Effector CD4-positive, alpha-beta T cell (primary cell): ENCODE results near the gene PNPLA8.
A peak's percentile ranks its signal among the peaks of the same experiment; 100 is the strongest.
"Not testable (repeated sequence)": the region's sequence is repeated elsewhere in the genome, so short reads cannot be mapped to it uniquely, and the experiment has no call there.

Experiments
- DNase-seq: peaks from one replicate; pipeline ENCODE4 v3.0.0-alpha.2; 2020

Gene PNPLA8

DNA sequence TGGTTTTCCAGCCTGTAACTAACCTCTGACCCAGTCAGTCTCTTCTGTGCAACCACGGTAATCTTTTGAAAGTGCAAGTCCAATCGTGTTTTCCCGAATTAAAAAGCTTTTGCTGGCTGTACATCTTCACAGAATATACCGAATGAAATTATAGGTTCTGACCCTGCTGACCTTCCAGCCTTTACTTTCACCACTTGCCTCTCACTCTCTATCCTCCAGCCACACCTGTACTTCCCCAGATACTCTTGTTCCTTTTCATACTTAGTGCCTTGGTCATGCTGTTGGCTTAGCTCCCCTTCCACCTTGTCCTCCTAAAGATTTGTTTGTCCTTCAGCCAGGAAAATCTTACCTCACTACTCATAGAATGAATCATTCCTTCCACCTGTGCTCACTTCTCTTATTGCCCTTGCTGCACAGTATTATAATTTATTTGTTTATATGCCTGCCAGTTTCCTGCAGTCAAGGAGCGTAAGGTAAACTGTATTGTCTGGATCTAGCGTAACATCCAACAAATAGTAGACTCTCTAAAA is 2.3 kb upstream of the PNPLA8 start:
- no peak for DNase-seq

DNA sequence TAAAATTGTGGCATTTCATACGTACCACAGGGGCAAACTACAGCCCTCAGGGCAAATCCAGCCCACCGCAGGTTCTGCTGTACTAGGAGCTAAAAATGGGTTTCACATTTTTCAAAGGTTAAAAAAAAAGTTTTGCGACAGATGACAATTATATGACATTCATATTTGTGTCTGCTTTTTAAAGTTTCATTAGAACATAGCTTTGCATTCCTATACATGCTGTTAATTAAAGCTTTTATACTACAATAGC is 758 bp upstream of the PNPLA8 start:
- no peak for DNase-seq

DNA sequence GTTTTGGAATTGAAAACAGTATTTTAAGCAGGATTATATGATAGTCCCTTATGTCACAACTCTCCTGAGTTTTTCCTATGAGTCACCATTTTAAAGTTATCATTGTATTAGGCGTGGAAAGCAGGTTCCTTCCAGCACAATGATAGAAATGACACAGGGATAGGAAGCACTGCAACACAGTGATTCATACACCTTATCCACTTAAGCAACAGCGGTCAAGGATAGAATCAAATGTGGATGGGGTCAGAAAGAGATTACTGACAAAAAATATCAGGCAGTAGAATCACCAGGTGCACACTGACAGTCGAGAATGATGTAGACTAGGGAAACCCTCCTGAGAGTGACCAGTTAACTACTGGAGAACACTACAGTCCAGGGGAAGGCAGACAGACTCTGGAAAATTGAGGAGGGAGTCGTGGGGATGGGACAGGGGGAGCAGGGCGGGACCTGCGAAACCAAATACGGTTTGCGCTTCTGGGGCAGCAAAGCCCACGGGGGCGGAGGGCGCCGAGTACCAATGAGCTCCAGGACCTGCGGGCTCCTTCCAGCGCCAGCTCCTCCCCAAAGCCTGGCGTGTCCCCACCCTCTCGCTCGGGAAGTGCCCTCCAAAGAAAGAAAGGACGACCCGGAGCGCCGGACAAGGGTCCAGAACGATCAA is 479 bp downstream of the PNPLA8 start:
- no peak for DNase-seq

DNA sequence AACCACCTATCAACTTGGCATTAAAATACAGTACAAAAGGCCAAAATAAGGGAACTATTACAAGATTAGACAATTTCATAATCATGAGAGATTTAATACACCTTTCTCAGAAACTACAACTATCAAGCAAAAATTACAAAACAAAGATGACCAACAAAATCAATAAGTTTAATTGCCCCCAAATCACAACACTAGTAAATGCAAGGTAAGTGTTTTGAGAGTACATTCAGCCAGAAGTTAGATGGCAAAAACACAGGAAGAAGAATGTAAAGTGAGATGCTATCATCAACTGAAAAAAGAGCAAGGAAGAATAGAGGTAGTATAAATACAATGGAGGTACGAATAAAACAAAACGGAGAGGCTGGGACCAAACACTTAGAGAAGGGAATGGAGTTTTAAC is 3.2 kb downstream of the PNPLA8 start:
- DNase-seq: no peak

DNA sequence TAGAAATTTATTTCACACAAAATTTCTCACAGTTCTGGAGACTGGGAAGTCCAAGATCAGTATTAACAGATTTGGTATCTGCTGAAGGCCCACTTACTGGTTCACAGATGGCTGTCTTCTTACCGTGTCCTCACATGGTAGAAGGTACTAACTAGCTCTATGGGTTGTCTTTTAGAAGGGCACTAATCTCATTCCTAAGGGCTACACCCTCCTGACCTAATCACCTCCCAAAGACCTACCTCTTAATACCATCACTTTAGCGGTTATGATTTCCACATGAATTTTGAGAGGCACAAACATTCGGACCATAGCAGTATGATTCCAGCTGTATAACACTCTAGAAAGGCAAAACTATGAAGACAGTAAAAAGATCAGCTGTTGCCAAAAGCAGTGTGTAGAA is 8.0 kb downstream of the PNPLA8 start:
- DNase-seq: no peak

DNA sequence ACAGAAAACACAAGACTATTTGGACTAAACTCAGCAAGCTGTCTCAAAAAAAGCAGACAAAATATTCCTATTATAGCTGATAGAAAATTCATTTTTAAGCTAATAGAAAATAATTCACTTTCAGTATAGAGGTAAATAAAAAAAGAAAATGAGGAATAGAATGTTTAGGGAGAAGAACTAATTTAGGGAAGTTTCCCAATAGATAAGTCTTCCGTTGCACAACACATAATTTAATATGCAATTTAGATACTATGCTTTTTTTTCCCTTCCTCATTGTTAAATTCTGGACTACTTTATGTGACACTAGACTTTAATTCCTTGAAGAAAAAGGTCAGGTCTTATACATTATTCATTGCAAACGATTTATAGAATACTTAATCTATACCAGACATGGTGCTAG is 10.3 kb downstream of the PNPLA8 start:
- no peak for DNase-seq

DNA sequence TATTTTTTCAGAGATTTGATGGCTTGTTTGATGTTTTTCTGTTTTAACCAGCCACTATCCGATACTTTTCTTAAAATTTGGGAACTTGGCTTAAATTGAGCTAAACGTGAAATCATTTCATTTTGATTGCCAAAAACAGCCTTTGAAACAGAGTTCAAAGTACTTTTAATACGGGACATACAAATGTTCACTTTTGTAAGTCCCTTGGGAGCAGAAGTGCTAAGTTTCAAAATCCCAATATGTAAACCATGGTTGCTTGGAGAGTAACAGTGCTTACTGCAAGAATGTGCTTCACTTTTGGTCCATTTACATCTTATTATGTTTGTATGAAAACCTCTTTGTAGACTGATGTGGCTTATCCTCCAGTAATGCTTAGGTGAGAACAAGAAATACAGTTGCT is 10.9 kb downstream of the PNPLA8 start:
- no peak for DNase-seq

DNA sequence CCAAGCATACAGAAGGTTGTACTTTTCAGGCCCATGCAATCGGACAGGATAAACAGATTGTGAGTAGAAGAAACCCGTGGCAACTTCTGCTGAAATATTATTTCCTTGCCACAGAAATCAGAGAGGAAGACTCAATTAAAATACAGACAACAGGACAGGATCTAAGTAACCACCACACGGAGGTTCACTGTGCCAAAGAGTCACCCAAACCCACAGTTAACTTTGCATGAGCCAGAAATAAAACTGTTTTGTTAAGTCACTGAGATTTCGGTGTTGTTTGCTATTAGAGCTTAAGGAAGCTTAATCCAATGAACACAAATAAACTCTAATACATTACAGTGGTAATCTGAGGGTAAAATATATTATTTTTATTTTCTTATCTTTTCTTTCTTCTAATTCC is 14.0 kb downstream of the PNPLA8 start:
- DNase-seq: no peak

DNA sequence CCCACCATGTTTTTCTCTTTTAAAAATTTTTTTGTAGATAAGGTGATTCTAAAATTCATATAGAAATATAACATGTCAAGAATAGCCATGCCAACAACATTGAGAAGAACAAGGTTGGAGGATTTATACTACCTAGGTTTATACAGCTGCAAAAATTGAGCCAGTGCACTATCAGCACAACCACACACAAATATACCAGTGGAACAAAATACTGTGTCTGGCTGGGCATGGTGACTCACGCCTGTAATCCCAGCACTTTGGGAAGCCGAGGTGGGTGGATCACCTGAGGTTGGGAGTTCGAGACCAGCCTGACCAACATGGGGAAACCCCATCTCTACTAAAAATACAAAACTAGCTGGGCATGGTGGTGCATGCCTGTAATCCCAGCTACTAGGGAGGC is 21.4 kb downstream of the PNPLA8 start:
- not testable (repeated sequence) for DNase-seq

DNA sequence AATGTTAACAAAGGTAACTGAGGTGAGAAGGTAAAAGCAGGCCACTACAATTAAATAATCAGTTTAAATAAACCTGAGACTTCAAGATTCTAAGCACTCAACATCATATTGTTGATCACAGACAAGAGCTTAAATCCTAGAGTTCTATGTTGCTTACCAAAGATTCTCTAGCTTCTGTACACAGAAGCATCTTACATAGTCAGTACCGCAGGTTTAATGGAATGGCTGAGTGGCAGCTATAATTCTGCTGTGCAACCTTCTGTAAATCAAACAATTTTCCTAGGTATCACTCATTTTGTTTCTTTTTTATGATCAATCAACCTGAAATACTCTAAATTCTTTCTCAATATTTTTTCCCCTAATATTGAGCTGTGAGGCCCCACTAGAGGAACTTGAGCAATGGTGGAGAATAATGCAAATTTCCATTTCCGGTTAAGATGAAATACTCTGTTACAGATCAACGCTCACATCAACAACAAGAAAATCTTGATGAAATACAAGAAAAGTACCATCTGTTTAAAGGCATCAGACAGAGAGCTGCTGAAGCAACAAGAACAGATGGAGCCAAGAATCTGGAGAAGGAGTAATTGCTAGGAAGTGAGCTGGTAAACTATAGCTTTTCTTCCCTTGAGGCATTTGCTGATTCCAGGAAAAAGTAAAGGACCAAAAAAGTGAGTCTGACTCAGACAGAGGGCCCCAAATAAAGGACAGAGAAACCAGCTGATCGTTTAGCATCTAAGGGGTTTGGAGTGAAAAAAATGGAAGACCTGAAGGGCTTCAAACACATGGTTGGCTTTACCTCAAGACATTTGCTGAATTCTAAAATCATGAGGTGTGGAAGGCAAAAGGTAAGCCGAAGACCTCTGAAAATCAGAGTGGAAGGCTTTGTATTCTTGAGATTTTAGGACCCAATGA is 22.6 kb downstream of the PNPLA8 start:
- no peak for DNase-seq

DNA sequence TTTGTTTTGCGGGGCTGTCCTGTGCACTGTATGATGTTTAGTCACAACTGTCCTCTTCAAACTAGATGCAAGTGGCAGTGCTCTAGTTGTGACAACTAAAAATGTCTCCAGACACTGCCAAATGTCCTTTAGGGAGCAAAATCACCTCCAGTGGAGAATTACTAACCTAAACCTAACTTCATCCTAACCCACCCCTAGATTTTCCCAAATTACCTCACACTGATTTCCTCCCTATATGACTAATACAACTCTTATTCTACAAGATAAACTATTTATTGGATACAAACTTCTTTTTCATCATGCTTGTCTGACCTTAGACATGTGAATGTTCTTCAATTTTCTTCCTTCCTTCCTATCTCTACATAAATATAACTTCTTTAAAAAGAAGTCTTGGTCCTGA is 26.4 kb downstream of the PNPLA8 start:
- DNase-seq: no peak

DNA sequence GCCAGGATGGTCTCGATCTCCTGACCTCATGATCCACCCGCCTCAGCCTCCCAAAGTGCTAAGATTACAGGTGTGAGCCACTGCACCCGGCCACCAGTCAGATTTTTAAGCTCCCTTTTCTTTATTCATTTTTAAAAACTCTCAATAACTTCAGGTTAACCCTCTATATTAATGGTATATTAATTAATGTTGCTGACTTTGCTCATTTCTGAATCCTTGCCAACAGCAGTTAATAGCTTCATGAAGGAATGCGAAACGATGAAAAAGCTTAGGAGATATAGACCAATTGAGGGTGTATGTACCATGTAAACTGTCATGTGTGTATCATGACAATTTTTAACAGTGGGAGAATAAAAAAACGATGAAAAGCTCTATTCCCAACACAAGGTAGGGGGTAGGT is 27.5 kb downstream of the PNPLA8 start:
- DNase-seq: no peak

DNA sequence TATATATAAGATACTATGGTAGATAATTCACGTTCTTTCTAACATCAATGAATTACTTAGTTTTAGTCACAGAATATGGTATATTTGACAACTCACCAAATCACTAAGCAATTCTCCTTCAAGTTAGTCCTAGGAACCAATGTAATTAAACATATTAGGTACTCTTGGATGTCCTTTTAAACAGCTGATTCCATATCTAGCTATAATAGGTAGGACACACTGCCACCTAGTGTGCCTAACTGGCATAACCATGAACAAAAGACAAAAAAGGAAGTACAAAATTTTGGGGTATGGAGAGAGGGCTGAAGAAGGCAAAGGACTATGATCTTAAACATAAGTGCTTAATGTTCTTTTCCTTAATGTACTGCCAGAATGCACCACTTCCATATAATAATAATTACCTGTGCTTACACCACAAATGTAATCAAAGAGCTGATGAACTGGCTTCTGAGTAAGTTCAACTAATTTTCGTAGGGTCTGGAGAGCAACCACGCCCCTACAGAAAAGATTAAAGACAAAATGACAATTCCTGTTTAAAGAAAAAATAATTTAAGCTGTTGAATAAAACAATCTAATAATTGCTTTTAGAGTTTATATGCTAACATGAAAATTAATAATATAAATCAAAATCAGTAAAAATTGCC is 28.7 kb downstream of the PNPLA8 start:
- DNase-seq: peak; percentile 30

DNA sequence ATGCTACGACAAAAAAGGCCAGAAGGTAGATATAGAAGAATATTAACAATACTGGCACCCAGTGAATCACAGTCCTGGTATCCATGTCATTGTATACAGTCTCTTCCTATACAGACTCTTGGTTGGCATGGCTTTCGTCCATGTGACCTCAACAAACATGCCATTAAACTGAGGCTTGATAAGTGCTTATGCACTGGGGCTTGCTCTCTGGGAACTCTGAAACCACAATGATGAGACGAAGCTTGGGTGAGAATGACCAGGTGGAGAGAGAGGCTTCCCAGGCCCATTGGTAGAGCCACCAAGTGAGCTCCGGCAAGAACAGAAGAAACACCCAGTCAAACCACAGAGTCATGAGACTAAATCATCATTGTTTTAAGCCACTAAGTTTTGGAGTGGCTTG is 33.2 kb downstream of the PNPLA8 start:
- no peak for DNase-seq

DNA sequence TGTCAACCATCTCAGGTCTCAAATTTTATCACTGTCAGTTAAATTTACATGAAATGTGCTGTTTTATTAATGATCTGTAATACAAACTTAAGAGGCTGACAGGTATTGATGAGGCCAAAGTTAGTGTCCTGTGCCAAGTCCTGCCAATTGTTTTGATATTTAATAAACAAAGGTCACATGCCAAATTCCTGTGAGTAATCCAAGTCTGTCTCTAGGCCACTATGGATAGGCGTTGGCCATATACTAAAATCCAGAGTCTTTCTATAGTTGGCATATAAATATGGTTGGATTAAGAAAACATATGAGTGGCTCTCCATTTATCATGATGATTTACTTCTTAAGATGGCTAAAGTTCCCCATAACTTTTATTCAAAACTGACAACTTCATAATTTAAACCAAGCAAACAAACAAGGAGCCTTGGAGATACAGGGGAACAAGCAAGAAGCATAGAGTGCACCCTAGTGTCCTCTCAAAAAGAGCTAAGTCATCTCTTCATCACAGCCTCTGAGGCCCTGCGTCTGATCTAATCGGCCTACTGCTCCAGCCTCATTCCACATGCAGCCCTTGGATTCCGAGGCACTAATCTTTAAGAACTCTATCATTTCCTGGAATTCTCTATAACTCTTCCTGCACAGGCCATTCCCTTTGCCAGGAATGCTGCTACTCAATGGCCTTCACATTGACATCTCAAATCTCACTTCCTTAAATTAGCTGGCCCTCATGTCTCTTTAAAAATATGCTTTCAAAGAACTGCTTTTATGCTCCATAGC is 37.0 kb downstream of the PNPLA8 start:
- DNase-seq: no peak

DNA sequence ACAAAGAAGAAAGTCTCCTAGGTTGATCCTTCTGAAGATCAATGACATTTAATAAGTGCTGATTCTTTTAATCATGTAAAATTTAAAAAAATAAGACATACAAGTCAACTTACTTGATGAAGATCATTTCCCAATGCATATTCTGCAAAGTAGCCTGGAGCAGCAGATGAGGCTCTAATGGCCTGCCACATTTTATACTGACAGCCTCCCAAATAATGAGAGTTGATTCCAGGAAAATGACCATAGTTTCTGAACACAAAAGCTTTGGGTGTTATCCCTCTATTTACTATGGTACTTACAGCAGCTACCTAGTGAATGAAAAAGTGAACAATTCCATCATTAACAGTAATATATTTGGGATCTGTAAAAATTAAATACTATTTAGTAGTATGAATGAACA is 38.3 kb downstream of the PNPLA8 start:
- DNase-seq: no peak

DNA sequence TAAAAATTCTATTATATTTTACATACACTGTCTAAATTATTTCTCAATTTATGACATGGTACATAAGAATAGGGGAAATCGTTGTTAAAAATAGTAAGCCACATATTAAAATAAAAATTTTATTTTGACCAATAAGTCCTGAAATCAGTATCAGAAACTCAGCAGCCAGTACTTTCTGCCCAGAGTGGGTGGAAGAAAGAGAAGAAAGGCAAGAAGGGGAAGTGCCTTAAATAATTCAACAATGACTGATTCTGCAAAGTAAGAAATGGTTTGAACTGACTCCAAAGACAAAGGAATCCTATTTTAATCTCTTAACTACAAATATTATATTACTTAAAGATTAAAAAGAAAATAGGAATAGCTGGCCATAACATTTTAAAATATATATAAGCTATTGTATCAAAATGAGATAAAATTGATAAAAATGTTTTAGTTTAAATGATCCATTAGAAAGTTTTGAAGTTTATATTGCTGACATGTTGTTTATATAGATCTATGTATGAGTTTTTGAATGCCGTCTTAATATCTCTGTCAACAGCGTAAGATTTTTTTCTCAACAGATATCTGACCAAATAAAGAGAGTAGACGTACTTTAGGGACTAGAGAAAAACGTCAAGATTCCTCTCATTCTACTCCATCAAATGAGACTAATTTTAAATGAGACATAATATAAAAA is 39.5 kb downstream of the PNPLA8 start:
- no peak for DNase-seq

DNA sequence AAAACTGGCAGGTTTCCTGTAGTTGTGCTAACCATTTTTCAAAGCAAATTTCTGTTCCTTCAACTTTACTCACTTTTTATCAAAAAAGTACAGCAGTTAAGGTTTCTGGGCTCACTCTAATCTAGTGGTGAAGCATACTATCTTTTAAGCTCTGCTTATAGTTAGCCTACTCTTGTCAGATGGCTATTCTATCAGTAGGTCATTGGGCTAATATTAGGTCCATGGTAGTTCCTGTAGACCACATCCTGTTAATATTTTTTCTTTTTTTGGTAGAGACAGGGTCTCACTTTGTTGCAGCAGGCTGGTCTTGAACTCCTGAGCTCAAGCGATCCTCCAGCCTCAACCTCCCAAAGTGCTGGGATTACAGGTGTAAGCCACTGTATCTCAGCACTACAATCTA is 41.8 kb downstream of the PNPLA8 start:
- no peak for DNase-seq

DNA sequence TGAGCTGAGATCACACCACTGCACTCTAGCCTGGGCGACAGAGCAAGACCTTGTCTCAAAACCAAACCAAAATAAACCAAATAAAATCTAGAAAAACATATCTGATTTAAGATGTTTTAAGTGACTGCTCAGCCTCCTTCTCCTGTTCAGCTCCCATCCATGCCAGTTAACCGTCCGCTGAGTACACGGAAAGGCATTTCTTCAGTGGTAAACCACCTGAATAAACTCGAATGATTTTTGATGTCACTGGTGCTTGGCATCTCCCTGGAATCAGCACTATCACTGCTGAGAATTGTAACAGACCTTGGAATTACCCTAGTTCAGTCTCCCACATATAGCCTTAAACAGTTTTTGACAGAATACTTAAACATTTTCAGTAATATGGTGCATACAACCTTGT is 45.6 kb downstream of the PNPLA8 start:
- DNase-seq: no peak

DNA sequence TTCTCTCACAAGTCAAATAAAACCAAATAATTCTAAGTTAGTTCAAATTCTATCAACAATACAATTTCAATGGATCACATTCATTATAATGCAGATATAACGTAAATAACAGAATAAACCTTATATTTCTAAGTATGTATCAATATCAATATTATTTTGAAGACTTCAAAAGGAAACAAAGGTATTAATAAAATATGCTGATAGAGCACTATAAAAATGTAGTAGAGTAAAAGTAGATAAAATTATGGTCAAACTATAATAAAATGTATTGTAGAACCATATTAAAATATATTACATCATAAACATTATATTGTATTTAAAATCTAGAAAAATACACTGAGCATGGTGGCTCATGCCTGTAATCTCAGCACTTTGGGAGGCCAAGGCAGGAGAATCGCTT is 46.2 kb downstream of the PNPLA8 start:
- DNase-seq: no peak

DNA sequence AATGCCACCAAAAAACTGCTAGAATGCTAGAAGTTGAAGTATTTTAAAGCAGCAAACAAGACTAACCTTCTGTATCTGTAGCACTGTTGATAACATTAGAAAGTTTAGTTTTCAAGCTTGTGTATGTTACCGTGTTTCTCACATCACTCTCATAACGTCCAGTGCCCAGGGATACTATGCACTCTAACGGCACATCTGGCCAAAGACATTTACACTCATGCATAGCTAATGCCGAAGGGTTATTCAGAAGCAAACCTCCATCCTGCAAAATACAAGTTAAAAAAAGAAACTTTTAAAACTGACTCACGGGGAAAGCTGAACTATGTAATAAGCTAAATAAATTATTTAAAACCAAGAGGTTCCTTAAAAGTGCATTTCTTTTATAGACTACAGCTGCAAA is 46.8 kb downstream of the PNPLA8 start:
- DNase-seq: no peak

DNA sequence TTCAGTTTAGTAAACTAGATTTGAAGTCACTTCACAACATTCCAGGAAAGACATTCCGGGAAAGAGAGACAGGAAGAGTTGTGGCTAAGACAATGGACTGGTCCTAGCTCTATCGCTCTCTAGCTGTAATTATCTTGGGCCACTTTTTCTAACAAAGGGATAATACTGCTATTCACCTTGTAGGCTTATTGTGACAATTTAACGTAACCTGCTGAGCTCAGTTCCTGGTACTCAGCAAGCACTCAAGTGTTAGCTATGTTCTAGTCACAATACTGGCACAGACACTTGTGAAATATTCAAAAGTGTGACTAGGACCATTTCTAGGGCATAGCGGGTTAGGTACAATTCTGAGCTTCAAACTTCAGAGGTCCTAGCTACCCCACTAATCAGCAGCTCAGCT is 57.7 kb downstream of the PNPLA8 start:
- DNase-seq: no peak

DNA sequence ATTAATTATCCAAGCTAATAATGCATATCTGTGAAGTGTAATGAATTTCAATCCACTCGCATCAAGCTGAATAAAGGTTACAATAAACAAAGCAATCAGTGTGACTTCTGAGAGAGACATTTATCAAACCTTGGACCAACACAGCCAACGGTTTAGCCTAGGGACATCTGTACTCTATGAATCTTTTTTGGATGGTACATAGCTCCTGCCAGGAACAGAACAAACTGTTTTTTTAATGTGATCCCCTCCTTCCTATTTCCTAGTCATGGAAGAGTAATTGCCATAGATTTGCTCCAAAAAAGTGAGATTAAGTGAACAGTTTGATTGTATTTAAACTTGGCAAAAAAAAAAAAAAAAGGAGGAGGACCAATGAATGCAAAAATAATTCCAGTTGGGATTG is 58.5 kb downstream of the PNPLA8 start:
- DNase-seq: no peak
